Spleen (tissue), 7 donors: Measurements from ENCODE around the gene RUFY3.

Experiments used
- CTCF ChIP-seq, 11 experiments: fragments of 200-600 bp in 7 of 11; fragments of 450-650 bp in 4 of 11; sonication (generic) in 4 of 11; IDR thresholded peaks in 8 of 11; conservative IDR thresholded peaks in 3 of 11; 1 replicate in 7 of 11; 2 replicates in 4 of 11; pipeline versions ENCODE4 v1.4.0 to v1.8.0; 2016 to 2021; ENCODE audit warnings: antibody characterized with exemption in 11 of 11, inconsistent platforms in 4 of 11, mild to moderate bottlenecking in 1 of 11
- POLR2A ChIP-seq, 3 donors: fragments of 450-650 bp; IDR thresholded peaks; one replicate each; pipeline ENCODE4 v1.5.1; 2017; ENCODE audit warnings: antibody characterized with exemption in 3 of 3, mild to moderate bottlenecking in 1 of 3
- POLR2AphosphoS5 ChIP-seq, 3 donors: sonication (generic); formaldehyde crosslinking; IDR thresholded peaks; one replicate each; pipeline ENCODE4 v1.5.1; 2017; ENCODE audit warnings: antibody characterized with exemption in 3 of 3
- donor health status: DM: no; HTN: no; CAD: no; lungs with moderate emphysema.
- donor health status: DM: no; HTN: no; CAD: no.
- donor health status: DM: no; HTN: no; CAD: no.

GRCh38 chr4:70711599-70711998 lies 10.2 kb upstream of the RUFY3 start:
- no peak for TF ChIP-seq POLR2A (IDR thresholded peaks at IDR 0.05)
- TF ChIP-seq CTCF (IDR thresholded peaks at IDR 0.05 in 8 of 11, conservative IDR thresholded peaks at IDR 0.05 in 3 of 11) = no peak
- no peak for TF ChIP-seq POLR2AphosphoS5 (IDR thresholded peaks at IDR 0.05)
